NCI-H1417 (cell line): Measurements from ENCODE around the gene LRRC7.
"Not testable (repeated sequence)": the region's sequence is repeated elsewhere in the genome, so short reads cannot be mapped to it uniquely, and the experiment has no call there.

Experiments used
- DNase-seq, 3 experiments: peaks; one replicate each; lab custom pipeline; 2025; lab: John Stamatoyannopoulos, UW

Gene LRRC7

DNA sequence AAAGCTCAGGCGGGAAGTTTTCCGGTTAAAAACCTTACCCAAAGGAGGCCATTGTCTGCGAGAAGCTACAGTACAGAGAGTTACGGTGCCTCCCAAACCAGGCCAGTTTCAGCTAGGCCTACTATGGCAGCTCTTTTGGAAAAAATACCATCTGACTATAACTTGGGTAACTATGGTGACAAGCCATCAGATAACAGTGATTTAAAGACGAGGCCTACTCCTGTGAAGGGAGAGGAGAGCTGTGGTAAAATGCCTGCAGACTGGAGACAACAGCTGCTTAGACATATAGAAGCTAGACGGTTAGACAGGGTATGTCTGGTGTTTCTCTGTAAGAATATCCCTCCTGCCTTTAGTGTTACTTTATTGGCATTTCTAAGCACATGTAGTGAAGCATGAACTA lies 471.8 kb downstream of the LRRC7 start:
- no peak for DNase-seq

DNA sequence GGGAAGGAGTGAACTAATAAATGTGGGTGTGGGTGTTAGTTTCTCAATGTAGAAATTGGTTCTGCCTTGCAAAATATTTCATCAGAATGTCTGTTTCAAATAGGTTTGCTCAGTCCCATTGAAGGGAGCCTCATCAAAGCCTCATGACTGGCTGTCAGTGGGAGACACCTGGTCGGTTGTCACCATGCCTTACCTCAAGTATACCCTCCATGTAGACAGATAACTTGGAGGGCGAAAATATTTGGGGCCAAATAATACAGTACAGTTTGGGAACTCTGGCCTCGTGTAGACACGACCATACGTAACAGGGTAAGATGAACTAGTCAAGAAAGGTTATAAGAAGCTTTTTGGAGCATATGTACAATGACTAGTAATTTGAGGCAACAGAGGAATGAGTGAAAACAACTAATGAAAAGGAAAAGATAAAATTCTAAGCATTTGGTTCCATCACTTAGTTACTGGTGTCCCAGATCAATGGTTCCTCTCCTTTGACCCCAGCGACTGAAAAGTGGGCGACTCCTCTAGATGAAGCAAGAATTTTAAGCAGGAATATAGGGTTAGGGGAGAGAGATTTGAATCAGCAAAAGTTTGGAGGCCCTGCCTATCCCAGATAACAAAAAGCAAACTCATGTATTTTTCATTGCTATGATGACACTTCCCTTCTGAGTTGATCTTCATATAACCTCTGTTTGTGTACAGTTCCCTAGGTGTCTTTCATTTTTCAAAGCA lies 473.8 kb downstream of the LRRC7 start:
- no peak for DNase-seq

DNA sequence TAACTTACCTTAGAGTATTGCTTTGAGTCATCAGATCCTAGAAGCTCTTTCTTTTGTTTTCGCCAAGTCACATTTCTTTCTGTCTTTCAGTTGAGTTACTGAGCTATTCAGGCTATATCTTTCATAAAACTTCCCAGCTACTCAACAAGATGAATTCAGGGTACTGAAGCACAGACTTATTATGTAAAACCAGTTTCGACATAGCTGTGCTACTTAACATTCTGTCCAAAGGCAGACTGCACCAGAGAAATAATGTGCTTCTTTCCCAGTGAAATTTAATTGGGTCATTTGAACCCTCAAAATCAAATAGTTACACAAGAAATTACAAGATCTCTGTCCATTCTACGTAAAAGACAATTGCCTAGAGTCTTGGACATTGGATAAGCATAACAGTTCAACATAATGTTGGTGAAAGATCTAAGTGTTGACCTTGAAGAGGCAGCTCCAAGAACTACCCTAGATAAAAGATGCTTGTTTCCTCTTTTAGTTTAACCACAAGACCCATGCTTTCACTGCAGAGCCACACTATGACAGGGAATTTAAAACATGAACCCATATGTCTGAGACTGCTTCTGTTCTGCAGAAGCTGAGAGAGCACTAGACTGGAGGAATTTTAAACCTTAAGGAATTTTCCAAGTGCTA lies 474.5 kb downstream of the LRRC7 start:
- DNase-seq: no peak

DNA sequence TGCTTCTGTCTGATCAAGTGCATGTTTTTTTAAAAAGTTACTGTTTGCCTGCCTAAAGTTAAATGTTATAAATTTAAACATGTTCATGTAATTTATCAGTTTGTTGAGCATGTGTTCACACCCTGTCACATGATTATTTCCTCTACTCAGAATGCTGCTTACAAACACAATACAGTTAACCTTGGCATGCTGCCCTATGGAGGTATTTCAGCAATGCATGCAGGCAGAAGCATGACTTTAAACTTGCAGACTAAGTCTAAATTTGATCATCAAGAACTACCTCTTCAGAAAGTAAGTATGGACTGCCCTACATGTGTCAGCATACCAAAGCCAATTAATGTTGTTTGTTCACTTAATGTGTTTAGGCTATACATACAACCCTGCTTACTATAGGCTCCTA lies 476.1 kb downstream of the LRRC7 start:
- DNase-seq: no peak

DNA sequence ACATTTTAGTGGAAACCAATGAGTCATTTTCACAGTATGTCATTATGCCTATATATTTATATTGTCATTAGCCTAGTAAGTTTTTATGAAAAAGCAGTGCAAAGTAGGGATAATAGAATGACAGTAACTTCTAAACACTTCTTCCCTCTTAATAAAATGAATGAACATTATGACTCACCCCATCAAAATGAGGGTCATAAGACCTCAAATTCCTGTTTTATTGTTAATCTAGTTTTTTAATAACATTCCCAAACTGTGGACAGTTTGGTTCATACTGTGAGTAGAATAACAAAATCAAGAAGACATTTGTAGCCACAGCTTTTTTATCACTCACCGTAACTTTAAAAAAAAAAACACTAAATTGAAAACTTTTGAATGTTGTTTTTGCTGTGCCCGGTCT lies 477.1 kb downstream of the LRRC7 start:
- no peak for DNase-seq

DNA sequence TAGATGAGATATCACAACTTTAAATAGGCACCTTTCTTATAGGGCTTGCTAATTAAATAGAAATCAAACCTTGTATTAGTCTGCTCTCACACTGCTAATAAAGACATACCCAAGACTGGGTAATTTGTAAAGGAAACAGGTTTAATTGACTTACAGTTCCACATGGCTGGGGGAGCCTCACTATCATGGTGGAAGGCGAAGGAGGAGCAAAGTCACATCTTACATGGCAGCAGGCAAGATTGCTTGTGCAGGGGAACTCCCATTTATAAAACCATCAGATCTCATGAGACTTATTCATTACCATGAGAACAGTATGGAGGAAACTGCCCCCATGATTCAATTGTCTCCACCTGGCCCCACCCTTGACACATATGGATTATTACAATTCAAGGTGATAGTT lies 477.9 kb downstream of the LRRC7 start:
- not testable (repeated sequence) for DNase-seq

DNA sequence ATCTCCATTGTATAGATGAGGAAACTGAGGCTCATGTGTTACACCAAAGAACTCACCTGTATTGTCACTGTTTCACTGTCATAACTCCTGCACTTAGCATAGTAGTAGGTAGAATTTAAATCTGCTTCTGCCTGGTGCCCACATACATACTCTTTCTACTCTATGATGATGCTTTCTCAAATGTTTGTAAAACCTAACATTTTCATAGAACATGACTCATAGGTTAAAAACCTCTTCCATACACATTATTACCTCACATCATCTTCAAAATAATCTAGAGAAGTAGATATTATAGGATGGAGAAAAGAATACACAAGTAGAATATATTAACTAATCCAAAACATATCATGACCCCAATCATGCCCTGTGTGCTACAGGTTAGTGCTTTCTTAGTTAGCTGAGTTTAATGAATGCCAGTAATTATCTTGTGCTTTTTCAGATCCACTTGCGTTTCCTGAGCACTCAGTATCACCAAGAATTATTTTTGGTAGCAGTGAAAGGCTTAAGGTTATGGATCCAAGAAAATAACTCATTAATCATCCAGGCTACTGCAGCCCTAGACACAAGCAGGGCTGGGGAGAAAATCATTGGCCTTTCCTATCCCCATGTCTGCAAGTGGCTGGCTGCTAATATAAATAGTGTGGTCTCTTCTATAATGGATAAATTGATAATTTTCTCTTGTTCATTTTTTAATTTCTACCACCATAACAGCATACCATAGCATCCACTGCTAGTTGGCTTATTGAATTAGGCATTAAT lies 480.8 kb downstream of the LRRC7 start:
- DNase-seq: no peak

DNA sequence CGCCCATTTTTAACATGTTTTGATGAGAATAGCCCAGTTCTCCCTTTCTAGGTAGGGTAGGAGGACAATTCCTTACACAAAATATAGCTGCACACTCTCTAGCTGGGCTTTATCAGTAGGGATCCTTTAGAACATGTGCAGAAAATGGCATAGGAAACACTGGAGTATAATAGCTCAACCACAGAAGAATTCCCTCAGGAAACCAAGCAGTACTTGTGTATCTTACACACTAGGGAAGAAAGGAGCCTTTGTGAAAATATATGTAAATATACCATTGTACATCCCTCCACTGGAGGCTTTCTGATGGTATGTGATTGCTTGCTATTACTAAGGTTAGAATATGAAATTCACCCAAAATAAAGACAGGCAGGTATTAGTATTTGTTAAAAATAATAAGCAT lies 484.2 kb downstream of the LRRC7 start:
- no peak for DNase-seq

DNA sequence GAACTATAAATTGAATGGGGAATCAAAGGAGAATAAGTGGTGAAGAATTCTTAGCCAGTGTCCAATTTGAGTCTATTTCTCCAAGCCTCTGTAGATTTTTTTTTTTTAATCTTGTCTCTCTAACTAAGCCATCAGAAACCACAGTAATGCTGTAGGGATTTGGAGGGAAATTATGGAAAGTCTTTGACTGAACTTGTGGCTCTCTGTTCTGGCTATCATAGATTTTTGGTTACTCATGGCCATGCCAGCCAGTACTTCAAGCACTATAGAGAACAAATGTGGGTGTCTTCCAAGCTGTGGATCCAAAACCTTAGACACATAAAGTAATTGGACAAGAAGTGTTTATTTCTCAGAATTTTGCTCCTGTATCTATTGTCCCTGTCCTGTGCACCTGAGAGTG lies 489.8 kb downstream of the LRRC7 start:
- no peak for DNase-seq

DNA sequence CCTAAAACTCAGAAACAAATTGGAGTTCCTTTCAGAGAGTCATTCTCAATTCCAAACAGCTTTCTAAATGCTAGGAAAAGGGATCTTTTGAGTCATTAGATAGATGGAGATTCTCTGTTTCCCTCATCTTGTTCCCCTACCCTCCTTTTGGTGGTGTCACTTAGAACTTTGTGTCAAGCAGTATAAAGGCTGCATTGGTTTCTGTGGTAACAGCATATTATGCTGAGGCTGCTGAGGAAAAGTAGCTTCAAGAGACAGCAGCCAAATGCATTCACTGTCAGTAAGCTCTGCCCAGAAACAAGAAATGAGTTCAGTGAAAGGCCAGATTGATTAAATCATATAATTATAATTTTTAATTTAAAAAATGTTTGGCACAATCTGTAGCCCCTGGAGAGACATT lies 493.5 kb downstream of the LRRC7 start:
- no peak for DNase-seq

DNA sequence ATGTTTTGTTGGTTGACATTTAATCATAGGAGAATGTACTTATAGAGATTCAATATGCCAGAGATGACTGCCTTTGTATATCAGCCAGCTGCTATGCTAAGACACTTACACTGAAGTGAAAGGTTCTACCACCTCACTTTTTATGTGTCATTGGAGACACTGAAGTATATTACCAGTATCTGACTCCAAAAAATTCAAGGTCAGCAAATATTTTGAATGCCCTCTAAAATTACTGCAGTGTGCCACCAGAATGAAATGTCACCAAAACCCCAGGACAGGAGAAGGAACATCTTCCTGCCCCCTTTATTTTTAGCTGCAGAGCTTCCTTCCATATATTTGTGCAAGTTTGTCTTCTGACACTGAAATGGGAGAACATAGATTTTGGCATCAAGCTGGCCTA lies 496.1 kb downstream of the LRRC7 start:
- DNase-seq: no peak

DNA sequence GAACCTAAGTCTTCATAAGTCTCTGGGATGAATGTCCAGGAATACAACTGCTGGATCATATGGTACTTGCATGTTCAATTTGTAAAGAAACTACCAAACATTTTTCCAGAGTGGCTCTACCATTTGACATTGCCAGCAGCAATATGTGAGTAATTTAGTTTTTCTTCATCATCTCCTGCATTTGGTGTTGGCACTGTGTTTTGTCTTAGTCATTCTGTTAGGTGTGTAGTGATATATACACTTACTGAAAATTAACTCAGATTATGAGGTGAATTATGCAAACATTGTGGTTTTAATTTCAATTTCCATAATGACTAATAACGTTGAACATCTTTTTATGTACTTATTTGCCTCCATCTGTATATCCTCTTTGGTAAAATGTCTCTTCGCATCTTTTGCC lies 499.0 kb downstream of the LRRC7 start:
- no peak for DNase-seq

DNA sequence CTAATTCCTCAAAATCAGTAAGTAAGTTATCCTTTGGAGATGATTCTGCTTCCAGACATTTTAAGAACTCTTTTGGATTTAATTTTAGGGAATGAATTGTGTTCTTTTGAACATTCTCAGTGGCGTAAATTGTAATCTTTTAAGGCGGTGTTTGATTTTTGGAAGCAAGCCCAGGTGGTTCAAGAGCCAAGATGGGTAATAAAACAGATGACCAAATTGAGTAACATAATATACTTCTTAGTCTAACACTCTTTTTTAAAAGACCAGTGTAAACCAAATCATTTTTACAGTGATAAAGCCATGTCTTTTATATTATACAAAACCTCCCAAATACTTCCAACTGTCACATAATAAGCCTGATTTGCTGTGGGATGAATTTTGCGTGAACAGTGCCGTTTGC lies 503.9 kb downstream of the LRRC7 start:
- no peak for DNase-seq

DNA sequence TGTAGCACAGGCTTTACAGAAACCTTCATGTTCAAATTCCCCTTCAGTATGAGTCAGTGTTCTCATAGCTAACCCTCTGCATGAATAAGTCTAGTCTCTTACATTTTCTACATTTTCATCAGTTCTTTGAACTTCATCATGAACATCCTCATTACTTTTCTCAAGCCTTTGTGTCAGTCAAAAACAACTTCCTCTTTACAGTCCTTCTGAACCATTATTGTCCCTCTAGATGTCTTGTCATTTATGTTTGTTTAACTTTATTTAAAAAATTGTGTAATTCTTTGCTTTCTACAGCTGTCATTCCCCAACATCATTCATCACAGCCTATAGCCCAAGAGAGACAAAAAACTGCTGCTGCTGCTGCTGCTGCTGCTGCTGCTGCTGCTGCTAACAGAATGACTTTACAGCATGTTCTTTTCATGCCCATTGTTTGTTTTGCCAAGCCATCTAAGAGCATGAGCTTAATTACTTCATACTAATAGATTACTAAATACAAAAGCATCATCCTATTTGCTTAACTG lies 504.6 kb downstream of the LRRC7 start:
- DNase-seq: peak in 1 of 3 experiments; percentile 37

DNA sequence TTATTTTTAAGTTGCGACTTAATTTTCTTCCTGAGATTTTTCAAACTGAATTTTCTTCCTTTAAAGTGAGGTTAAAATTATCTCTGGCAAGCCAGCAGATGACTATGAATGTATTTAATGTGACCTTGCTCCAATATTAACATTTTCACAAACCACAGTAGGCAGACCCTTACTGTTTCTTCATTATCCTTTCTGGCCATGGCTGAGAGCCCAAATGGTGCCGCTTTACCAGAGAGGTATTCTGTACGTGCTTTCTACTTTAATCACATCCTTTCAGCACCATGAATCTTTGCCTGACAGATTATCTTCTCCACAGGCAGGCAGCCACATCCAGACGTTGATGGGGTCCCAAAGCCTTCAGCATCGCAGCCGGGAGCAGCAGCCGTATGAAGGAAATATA lies 508.0 kb downstream of the LRRC7 start:
- no peak for DNase-seq

DNA sequence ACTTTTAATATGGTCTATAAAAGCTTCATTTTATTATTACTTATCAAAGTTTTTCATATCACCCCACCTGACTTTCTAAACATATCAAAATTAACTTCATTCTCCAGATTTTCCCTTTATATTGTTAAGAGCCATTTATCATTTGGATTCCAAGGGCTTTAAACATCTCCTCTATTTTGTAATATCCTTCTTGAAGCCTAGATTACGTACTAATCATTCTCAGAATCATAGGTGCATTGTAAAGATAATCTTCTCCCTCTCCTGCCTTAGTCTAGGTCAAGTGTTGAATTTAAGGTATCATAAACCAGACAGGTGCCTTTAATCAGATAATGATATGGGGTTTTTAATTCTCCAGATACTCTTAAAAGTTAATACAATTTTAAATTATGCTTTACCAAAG lies 509.3 kb downstream of the LRRC7 start:
- no peak for DNase-seq

DNA sequence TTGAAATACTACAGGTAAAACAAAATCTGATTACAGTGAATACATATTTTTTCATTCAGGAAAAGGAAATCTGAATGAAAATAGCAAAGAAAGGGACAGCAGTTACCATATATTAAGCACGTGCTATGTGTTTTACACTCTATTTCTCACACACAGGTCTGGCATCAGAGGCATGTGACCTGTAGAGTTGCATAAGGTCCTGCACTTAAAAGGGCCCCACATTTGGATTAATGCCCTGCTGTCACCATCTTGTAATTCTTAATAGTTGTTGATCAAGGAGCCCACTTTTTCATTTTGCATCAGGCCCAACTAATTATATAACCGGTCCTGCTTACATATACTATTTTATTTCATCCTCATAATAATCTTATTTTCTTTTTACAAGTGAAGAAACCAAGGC lies 511.8 kb downstream of the LRRC7 start:
- DNase-seq: no peak

DNA sequence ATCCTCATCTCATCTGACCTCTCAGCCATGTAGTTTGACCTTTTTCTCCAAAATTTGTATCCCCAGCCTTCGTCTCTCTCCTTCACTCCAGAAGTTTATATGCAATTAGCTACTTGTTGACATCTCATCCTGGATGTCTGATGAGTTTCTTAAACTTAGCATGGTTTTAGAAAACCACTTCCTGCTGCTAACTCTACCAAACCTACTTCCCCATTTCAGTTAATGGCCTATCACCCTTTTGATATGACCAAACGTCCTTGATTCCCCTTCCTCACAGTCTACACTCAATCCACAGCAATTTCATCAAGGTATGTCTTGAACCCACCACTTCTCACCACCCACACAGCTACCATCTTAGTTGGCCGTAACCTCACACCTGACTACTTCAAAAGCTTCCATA lies 515.8 kb downstream of the LRRC7 start:
- DNase-seq: no peak

DNA sequence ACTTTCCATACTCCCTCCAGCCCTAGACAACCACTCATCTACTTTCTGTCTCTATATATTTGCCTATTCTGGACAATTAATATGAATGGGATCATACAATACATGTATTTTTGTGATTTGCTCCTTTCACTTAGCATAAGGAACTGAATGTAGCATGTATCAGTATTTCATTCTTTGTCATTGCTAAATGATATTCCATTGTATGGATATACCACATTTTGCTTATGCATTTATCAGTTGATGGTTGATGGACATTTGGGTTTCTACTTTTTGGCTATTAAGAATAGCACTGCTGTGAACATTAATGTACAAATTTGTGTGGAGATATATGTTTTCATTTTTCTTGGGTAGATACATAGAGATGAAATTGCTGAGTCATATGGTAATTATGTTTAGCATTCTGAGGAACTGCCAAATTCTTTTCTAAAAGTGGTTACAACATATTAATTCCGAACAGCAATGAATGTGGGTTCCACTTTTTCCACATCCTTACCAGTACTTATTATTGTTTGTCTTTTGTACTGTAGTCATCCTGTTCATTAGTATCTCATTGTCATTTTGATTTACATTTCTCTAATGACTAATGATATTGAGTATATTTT lies 516.7 kb downstream of the LRRC7 start:
- DNase-seq: no peak

DNA sequence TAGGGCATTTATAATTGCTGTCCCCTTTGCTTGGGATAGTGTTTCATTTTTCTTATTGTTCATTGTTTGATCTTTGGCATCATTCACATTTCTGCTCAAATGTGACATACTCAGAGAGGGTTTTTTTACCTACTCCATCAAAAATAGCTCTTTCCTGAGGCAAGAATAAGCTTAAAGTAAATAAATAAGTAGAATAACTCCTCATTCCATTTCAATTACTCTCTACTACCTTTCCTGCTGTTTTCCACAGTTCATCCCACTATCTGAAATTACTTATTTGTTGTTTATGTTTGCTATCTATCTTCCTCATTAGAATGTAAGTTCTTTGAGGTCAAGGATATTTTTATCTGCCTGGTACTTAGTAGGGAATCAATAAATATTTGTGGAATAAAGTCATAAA lies 517.8 kb downstream of the LRRC7 start:
- DNase-seq: no peak

DNA sequence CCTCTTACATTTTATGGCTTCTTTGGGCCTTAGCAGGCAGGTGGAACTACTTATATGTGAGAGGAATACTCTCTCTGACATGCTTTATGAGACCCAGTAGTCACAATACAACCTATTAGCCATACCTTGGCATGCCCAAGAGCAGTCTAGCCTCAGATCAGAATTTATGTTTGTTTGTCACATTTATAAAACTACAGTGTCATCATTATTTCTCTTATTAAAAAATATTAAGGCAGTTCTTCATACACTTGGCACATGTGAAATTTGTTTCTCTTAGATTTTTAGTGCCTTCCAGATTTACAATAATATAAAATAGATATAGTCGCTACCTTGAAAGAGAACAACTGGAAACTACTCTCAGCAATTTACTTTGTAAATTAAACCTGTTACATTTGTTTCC lies 519.2 kb downstream of the LRRC7 start:
- DNase-seq: no peak

DNA sequence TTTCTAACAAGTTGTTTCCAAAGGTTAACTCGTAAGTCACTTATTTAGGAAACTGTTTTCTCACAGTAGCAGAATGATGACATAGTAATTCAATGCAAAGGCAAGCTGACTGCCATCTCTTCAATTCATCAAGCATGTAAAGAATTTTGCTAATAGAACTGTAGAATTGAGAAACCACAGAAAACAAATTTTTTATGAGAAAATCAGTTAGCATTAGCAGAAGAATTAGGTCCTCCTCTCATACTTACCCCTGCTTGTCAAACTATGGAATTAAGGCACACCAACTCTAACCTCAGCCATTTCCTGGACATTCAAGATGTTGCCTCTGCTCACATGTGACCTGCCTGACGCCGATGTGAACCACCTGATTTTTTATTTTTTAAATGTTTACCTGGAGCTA lies 522.4 kb downstream of the LRRC7 start:
- no peak for DNase-seq

DNA sequence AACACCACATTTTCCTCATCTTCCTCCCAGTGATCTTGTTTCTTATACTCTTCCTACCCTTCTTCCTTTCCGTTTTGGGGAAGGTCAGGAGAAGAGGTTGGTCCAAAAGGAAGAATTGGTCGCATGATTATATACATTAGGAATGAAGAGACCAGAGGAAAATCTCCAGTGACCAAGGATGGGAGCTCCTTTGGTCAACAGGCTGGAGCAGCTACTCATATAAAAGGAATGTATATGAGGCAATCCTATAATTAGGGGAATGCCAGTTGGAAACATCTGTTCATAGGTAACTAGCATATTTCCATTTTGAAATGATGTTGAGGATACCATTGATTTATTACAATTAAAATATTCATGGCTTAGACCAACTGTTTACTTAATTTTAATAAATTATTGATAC lies 523.2 kb downstream of the LRRC7 start:
- DNase-seq: no peak
